ENCODE data around the gene ZNF511.
A peak's percentile ranks its signal among the peaks of the same experiment; 100 is the strongest.

ZNF511 gene

GRCh38 chr10:133274751-133275683 lies 33.7 kb upstream of the ZNF511 start:
- peak; percentile 70 for DNase-seq

GRCh38 chr10:133275684-133276092 lies 33.0 kb upstream of the ZNF511 start:
- peak; percentile 34 for DNase-seq

GRCh38 chr10:133276100-133276434 lies 32.6 kb upstream of the ZNF511 start:
- DNase-seq: no peak

GRCh38 chr10:133276435-133277201 lies 32.1 kb upstream of the ZNF511 start, which contains the start of gene ADAM8:
TSS of gene ADAM8 (minus strand) at chr10:133276868. CDS start at chr10:133276817, 51 bp downstream.
- DNase-seq: peak; percentile 6

GRCh38 chr10:133277277-133277992 lies 31.3 kb upstream of the ZNF511 start:
- no peak for DNase-seq

GRCh38 chr10:133277993-133278576 lies 30.6 kb upstream of the ZNF511 start:
- no peak for DNase-seq

GRCh38 chr10:133278577-133279265 lies 30.0 kb upstream of the ZNF511 start:
- peak; percentile 21 for DNase-seq

- no peak for DNase-seq
These were observed 29.1 kb upstream of the ZNF511 start for GRCh38 chr10:133279326-133280226.

- DNase-seq: no peak
These were observed 28.2 kb upstream of the ZNF511 start for GRCh38 chr10:133280391-133281059.

- no peak for DNase-seq
These were observed 27.6 kb upstream of the ZNF511 start for GRCh38 chr10:133281084-133281483.

GRCh38 chr10:133281628-133282372 lies 26.9 kb upstream of the ZNF511 start:
- DNase-seq: no peak

- no peak for DNase-seq
These were observed 25.8 kb upstream of the ZNF511 start for GRCh38 chr10:133282846-133283390.

GRCh38 chr10:133283931-133284330 lies 24.8 kb upstream of the ZNF511 start:
- DNase-seq: no peak

- no peak for DNase-seq
These were observed 23.5 kb upstream of the ZNF511 start for GRCh38 chr10:133285217-133285616.

- no peak for DNase-seq
These were observed 22.3 kb upstream of the ZNF511 start for GRCh38 chr10:133286366-133286765.

GRCh38 chr10:133287832-133288500 lies 20.7 kb upstream of the ZNF511 start:
- no peak for DNase-seq

GRCh38 chr10:133289761-133290160 lies 19.0 kb upstream of the ZNF511 start:
- DNase-seq: no peak

- no peak for DNase-seq
These were observed 15.6 kb upstream of the ZNF511 start for GRCh38 chr10:133292919-133293809.
